GM18517 (cell line): ENCODE data around the gene KCNIP4.

Source experiments
- ATAC-seq: cut with Tn5 transposase; IDR thresholded peaks from one replicate; pipeline ENCODE4 v1.9.1; 2021; ENCODE audit warnings: mild to moderate bottlenecking, moderate library complexity; ENCODE audit not compliant: unreplicated experiment

Gene KCNIP4

GRCh38 chr4:21901831-21902230 is 46.7 kb downstream of the KCNIP4 start:
- no peak for ATAC-seq

- no peak for ATAC-seq
These were observed 47.3 kb downstream of the KCNIP4 start for GRCh38 chr4:21901281-21901680.

GRCh38 chr4:21900211-21900610 is 48.4 kb downstream of the KCNIP4 start:
- ATAC-seq = no peak

- ATAC-seq = no peak
These were observed 50.5 kb downstream of the KCNIP4 start for GRCh38 chr4:21898101-21898500.

- ATAC-seq = no peak
These were observed 51.8 kb downstream of the KCNIP4 start for GRCh38 chr4:21896767-21897166.

- ATAC-seq = no peak
These were observed 55.4 kb downstream of the KCNIP4 start for GRCh38 chr4:21893136-21893535.

GRCh38 chr4:21890231-21890630 is 58.3 kb downstream of the KCNIP4 start:
- ATAC-seq = no peak

GRCh38 chr4:21888195-21888976 is 60.2 kb downstream of the KCNIP4 start:
- peak; percentile 66 for ATAC-seq

GRCh38 chr4:21887481-21887880 is 61.1 kb downstream of the KCNIP4 start:
- ATAC-seq = no peak

- ATAC-seq = no peak
These were observed 62.8 kb downstream of the KCNIP4 start for GRCh38 chr4:21885770-21886169.

GRCh38 chr4:21885241-21885640 is 63.3 kb downstream of the KCNIP4 start:
- no peak for ATAC-seq

- no peak for ATAC-seq
These were observed 64.0 kb downstream of the KCNIP4 start for GRCh38 chr4:21884615-21885014.

- no peak for ATAC-seq
These were observed 66.3 kb downstream of the KCNIP4 start for GRCh38 chr4:21882051-21882839.

- ATAC-seq = no peak
These were observed 69.4 kb downstream of the KCNIP4 start for GRCh38 chr4:21879187-21879586.

- no peak for ATAC-seq
These were observed 71.9 kb downstream of the KCNIP4 start for GRCh38 chr4:21876711-21877110.

GRCh38 chr4:21873145-21873544 is 75.4 kb downstream of the KCNIP4 start:
- no peak for ATAC-seq

- ATAC-seq = no peak
These were observed 76.5 kb downstream of the KCNIP4 start for GRCh38 chr4:21872101-21872500.

- no peak for ATAC-seq
These were observed 78.4 kb downstream of the KCNIP4 start for GRCh38 chr4:21869978-21870745.

GRCh38 chr4:21864686-21865085 is 83.9 kb downstream of the KCNIP4 start:
- no peak for ATAC-seq

GRCh38 chr4:21862917-21863316 is 85.7 kb downstream of the KCNIP4 start:
- ATAC-seq = no peak

GRCh38 chr4:21858971-21859370 is 89.6 kb downstream of the KCNIP4 start:
- ATAC-seq = no peak
